NCI-H748 (cell line): ENCODE results near the gene SPSB4.
"Not testable (repeated sequence)": the region's sequence is repeated elsewhere in the genome, so short reads cannot be mapped to it uniquely, and the experiment has no call there.

ENCODE experiments used
- DNase-seq: peaks from one replicate; lab custom pipeline; 2025; ENCODE audit not compliant: unreplicated experiment; lab: John Stamatoyannopoulos, UW

Gene SPSB4

DNA sequence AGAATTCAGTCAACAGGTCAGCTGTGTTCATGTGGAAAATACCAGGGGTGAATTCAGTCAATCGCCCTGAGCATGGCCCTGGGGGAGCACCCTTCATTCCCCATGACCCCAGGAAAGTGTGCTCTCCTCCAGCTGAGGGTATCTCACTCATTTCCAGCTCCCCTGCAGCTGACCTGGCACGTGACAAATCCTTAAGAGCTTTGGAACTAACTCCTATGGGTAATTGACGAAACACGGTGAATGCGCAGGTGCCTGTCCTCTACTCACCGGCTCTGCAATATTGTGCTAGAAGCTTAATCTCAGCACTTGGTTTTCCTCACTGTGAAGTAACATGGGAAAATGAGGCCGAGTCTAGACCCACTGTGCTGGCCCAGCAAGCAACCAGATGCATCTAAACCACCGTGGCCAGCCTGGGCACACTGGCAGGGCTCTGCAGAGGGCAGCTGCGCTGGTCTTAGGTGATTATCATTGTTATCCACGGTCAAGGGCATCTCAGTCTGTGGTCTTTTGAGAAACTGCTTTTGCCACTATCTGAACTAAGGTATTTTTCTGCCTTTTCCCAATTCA, 63.1 kb downstream of the SPSB4 start:
- no peak for DNase-seq

DNA sequence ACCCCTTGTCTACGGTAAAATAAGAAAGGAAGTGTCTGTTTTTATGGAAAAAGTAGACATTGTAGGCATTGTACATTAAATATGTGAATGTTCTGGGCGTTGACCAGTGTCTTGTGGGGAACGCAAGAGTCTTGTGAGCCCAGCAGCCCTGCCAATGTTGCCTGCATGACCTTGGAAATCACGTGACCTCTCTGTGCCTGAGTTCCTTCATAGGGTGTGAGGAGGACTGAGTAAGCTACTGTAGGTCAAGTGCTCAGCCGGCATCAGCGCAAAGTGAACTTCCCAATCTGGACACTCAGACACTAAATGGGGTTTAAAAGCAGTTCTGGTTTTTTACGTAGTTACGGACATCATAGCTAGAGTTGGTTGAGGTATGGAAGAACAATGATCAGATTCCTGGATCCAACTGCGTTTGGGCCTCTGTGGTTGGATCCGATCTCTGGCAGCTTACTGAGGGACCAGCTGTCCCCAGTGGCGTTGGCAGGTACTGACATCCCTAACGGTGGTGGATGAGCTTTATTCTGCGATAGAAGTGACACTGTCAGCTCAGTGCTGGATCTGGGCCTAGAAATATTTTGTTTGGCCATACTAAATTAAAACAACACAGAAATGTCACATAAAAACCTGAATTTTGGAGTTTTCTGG, 63.8 kb downstream of the SPSB4 start:
- no peak for DNase-seq

DNA sequence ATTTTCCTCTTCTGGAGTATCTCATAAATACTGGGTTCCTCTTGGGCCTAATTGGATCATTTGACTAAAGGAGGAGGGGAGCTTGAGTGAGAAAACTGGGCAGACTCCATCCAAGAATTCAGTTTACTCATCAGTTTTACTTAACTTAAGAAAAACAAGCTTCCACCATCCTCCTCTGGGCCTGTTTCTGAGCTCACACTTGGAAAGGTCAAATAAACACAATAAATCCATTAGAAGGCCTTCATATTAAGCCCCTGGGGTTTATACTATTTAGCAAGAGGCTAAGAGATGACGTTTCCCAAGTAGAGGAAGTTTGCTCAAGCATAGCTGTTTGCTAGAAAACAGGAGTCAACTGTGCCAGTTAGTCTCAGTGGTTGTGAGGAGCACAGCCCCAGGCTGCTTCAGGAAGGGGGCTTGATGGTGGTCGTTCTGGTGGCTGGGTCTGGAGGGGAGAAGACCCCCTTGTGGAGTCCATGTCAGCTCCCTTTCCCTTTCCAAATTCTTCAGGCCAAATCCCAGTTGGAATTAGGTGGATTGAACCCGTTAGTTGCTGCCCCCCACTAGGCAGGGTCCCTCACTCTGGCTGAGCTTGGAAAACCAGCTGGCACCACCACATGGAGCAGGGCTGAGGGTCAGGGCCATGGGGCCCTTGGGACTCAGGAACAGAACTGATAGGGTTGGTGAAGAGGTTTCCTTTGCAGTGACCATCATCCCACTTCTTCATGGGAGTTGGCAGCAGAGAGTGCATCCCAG, 64.8 kb downstream of the SPSB4 start:
- no peak for DNase-seq

DNA sequence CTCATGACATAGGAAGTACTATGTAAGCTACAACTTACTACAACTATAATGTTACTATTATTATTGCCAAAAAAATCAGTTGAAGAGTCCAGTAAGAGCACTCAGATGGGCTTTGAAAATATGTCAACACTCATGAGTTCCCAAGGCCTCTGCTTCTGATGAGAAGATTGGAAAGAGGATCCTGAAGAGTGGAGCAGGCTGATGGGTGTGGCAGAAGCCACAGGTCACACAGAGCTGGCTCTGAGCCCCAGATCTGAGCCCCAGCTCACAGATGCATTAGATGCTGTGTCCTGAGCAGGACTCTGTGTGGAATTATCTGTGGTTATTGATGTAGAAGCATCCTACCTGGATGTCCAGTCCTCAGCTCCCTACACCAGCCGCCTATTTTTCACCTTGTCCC, 65.6 kb downstream of the SPSB4 start:
- no peak for DNase-seq

DNA sequence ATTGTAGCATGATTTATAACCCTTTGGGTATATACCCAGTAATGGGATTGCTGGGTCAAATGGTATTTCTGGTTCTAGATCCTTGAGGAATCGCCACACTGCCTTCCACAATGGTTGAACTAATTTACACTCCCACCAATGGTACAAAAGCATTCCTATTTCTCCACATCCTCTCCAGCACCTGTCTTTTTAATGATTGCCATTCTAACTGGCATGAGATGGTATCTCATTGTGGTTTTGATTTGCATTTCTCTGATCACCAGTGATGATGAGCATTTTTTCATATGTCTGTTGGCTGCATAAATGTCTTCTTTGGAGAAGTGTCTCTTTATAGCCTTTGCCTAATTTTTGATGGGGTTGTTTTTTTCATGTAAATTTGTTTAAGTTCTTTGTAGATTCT, 66.8 kb downstream of the SPSB4 start:
- DNase-seq = not testable (repeated sequence)

DNA sequence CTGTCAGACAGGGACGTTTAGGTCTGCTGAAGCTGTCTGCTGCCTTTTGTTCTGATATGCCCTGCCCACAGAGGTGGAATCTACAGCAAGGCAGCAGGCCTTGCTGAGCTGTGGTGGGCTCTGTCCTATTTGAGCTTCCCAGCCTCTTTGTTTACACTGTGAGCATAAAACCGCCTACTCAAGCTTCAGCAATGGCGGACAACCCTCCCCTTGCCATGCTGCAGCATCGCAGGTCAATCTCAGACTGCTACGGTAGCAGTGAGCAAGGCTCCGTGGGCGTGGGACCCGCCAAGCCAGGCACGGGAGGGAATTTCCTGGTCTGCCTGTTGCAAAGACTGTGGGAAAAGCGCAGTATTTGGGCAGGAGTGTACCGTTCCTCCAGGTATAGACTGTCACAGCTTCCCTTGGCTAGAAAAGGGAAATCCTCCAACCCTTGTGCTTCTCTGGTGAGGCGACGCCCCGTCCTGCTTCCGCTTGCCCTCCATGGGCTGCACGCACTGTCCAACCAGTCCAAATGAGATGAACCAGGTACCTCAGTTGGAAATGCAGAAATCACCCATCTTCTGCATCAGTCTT, 71.4 kb downstream of the SPSB4 start:
- DNase-seq = peak; percentile 15

DNA sequence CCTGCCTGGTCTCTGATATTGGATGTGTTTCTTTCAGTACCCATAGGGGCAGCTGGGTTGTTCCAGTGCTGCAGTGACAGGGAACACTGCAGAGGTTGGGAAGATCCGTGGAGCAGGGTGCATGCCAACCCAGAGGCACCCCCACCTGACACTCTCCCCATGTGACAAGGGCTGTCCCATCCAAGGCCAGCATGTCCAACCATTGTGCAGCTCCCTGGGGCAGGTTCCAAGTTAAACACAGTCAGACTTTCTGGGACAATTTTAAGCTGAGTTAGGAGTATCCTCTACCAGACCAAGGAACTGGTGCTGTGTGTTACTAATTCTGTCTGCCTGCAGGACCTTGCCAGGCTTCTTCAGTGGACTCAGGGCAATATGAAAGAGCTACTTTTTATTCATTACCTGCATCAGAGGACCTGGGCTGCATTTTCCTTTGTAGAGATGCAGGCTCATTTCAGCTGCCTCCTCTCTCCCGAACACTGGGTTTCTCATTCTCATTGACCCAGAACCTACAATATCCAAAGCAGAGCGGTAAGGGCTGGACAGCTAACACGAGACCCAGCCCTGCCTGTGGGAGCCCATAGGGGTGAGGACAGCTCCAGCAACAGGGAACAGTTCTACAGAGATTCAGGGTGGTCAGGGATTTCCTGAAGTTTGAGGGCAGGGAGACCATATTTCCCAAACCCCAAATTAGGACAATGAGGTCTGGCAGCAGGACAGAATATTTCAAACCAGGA, 72.7 kb downstream of the SPSB4 start:
- DNase-seq = no peak

DNA sequence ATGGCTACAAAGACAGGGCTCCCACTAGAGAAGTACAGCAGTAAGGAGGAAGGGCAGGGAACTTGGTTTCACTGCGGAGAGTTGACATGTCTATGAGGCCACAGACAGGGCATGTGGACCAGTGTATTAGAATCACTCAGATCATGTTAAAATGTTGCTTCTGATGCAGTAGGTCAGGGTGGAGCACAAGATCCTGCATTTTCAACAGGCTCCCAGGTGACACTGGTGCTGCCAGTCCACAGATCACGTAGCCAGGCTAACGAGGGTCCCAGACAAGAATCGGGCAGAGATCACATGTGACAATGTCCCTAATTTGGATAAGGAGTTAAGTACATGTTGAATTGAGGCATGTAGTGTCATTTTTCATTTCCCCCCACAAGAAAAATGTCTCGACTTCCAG, 73.6 kb downstream of the SPSB4 start:
- no peak for DNase-seq

DNA sequence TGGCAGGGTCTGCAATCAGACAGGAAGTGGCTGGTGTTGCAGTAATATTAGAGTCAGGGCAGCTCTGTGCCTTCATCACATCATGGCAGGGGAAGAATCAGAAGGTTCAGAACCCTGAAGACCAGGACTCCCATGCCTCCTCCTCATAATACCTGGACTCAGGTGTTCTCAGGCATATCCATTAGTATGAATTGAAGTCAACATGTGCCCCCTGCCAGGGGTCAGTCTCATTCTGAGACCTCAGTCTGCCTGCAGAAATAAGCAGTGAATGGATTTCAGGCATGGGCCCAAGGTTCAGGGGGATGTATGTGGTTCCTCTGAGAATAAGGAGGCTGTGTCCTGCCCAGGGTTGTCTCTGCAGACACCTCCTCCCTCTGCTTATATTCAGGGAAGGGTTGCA, 74.2 kb downstream of the SPSB4 start:
- DNase-seq = no peak

DNA sequence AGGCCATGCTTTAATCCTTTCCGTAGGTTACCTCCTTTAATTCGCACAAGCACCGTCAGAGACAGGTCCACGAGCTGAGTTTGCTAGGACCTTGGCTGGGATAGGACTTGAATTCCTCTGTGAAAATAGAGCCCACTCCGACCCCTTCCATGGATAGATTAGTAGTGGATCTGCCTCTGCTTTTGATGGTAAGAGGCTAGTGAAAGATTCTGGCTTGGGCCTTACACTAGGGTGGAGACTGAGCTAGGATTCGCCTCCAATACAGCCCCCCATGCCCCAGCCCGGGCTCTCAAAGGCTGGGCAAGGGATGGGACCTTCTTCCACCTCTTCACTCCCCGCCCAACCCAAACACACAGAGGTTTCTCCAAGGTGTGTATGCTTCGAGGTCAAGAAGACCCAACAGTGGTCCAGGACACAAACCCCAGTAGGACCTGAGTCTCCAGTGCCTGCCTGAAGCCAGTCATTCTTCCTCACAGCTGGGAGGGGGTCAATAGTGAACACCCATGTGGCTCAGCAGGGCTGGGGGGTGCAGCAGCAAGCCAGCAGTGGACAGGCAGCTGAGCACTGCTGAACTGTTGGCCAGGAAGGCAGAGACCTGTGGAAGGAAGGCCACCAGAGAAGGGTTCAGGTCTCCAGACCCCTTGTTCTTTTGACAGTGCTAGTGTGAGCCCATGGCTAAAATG, 75.7 kb downstream of the SPSB4 start:
- no peak for DNase-seq

DNA sequence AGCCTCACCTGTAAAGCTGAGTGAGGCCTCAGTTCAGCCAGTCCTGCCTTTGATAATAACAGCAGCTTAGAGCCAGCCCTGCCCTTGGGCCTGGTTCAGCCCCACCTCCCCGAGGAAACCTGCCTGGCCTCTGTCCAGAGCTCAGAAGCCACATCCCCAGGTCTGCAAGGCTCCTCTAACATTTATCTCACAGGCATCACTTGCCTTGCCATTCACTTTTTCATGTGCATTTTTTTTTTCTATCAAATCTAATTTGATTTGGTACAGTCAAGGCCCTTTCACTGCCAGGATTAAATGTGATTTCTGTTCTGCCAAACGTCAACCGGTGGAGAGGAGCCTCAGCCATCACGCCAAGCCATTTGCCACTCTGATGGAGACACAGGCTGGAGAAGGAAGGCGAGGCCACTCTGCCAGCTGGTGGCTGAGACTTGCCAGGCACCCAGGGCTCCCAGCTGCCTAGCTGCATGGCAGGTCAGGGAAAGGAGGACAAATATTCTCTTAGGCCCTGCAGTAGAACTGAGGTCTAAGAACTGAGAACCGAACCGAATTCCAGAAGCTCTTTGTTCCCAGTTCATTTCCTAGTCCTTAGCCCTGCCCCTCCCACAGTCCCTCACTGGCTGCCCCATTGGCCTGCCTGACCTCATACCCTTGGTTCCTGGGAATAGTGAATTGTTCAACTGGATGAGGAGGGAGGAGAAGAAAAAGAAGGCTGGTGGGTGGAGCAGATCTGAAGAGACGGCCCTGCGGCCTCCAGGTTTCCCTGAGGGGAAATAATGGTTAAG, 76.4 kb downstream of the SPSB4 start:
- DNase-seq = no peak

DNA sequence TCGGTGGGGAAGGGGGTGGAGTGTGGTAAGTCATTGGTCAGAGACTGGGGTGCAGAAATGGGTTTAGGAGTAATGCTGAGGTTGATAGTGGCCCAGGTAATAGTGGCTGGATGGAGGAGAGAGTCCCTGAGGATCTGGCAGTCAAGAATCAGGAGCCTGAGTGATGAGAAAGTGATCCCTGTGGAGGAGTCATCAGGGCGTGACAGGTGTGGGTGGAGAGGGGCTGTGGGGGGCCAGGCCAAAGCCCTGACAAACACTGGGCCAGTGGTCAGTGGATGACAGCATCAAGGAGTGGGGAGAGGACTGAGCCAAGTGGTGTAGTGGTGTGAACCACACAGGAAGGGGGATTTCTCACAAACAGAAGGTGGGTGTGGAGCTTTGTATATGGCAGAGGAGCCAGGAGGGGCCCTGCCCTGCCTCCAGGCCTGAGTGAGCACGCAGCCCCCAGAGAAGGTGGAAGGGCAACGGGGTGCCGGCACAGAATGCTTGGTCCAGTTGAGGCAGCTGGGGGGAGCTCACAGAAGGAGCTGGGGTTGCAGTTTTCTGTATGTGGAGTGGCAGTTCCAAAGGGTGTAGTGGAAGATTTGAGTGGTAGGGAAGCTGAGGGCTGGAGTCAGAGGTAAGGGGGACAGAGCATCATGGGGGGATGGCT, 77.1 kb downstream of the SPSB4 start:
- DNase-seq = no peak

DNA sequence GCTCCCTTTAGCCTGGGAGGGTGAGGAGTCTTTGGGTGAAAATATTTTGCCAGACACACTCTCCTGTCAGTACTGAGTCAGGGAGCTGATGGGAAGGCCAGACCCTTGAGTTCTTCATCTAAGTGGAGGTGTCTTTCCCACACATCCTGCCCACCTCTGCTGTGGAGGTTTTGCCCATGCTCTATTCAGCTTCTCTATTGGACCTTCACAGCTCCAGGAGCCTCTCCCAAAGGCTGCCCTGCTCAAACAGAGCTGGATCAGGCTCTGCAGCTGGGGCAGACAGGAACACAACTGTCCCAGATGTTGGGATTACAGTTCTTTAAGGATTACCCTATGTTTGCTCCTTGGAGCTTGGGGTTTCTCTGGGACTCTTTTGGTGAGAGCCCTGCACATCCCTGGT, 77.9 kb downstream of the SPSB4 start:
- DNase-seq = no peak

DNA sequence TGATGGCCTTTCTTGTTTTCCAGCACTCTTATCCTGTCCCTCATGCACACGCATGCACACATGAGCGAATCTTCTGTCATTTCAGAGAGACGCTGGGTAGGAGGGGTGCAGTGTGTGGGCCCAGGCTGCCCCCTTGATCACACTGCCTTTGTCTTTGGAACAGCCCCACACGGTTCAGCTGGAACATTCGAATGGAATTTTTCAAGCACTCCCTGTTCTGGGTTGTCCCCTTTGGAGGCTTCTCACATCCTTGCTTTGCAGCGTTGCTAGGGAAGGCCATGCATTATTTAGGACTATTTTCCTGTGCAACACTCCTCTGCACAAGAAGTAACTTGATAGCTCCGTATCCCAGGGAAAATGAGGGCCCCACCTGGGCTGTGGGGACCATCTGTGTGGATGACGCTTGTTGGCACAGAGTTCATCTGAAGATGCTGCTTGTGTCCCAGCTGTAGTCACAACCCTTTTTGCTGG, 78.4 kb downstream of the SPSB4 start:
- DNase-seq = peak; percentile 62

DNA sequence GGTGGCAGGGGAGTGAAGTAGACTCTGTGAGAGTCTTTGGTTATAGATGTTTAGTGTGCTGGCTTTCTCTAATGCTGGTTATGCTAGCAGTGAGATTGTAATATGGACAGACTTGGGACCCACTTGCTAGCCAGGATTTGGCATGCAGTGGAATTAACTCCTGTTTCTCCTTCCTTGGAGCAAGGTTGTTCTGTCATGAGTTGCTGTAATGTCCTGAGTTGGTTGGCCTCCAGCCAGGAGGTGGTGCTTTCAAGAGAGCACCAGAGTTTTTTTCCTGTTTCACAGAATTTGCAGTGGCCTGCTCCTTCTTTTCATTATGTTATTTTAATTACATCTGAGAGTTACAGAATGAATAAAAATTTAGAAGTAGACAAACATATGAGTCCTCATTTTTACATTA, 92.4 kb downstream of the SPSB4 start:
- no peak for DNase-seq

DNA sequence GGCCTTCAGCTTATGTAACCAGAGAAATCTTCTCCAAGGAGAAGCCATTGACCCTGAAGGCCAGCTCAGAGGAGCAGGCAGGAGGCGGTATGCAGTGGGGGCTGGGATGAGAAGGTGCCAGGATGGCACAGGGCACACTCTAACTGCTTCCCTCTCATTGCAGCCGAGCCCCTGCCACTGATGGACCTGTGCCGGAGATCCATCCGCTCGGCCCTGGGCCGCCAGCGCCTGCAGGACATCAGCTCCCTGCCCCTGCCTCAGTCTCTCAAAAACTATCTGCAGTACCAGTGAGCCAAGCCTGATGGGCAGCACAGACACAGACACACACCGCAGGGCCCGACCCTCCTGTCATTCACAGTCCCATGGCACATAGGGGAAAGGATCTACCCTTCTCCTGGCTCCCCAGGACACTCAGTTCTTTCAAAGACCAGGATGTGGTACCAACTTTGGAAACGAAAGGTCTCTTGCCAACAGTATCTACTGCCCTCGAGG, 95.9 kb downstream of the SPSB4 start:
- no peak for DNase-seq

DNA sequence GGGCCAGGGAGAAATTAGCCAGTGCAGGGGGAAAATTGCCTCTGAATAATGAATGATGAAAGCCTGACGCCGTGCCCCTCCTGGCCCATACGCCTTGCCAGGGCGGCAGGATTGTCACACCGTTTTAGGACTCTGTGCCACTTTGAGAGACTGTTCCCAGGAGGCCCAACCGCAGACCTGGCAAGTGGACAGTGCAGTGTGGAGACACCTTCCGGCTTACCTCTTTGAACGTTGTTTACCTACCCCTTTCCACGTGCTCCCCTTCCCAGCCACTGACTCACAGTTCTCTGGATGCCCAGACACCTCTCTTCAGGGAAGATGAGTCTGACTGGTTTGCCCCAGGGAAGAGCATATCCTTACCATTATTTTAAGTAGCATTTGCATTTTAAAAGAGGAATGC, 96.5 kb downstream of the SPSB4 start:
- DNase-seq = no peak

DNA sequence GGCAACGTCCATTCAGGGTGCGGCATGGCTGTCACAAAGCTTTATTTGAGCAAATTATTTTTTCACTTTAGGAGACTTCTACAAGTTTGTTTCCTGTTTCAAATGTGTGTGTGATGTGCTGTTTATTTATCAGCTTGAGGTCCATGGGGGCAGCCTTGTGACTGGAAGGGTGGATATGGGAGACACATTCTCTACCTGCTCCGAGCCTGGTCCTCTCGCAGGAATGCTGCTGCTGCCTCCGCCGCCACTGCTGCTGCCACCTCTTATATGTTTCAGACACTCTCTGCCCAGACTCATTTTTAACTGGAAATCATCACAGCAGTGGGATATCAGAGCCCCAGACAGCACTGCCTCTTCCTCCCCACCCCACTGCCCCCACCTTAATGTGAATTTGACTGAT, 97.0 kb downstream of the SPSB4 start:
- DNase-seq = no peak

DNA sequence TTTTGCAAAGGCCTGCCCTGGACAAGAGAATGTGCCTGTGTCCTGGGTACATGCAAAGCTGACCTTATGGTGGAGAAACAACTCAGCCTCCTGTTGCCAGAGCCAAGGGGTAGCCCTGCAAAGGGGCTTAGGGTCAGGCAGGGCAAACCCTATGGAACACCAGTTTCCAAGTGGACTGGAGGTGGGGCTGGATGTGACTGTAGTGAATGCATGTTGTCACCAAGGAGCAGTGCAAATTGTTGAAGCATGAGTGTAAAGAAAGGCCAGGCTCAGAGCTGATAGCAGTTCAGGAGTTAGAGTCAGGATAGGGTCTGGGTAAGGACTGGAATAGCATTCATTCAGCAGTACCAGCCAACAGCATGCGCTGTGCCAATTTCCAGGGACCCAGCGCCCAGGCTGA, 97.6 kb downstream of the SPSB4 start:
- DNase-seq = no peak
